GM10248 (cell line): ENCODE measurements around the gene C12orf57.

Experiments
- CTCF ChIA-PET: fragments of 300-600 bp; sonication (Branson Sonifier 250); formaldehyde crosslinking; extraction: SDS; loops from one replicate; lab custom pipeline; 2021; ENCODE audit warnings: antibody characterized with exemption; lab: Yijun Ruan, JAX
- POLR2A ChIA-PET: fragments of 350-650 bp; sonication (Branson Sonifier 250); formaldehyde crosslinking; extraction: SDS; loops from one replicate; lab custom pipeline; 2020; ENCODE audit warnings: antibody characterized with exemption; lab: Yijun Ruan, JAX
- DNase-seq: peaks from one replicate; pipeline ENCODE4 v3.0.0; 2012; ENCODE audit errors: extremely low spot score
- CTCF ChIP-seq: IDR thresholded peaks from 2 replicates; pipeline ENCODE4 v1.5.1; 2012; ENCODE audit warnings: mild to moderate bottlenecking, low read depth; ENCODE audit errors: extremely low read depth, missing control alignments, control extremely low read depth

C12orf57 gene

GRCh38 chr12:6965026-6965661 is 21.3 kb downstream of the C12orf57 start:
- peak; percentile 84 for DNase-seq
- POLR2A ChIA-PET = interaction anchor here (0.7 to 11.3 kb wide), 4 partner anchors 14 to 98 kb away, joined by 3 to 147 read pairs (median 6); partner anchors contain the start of genes C12orf57, PTPN6, RNU7-1 and SPSB2
- peak; percentile 98 for TF ChIP-seq CTCF
- CTCF ChIA-PET = interaction anchor here (0.6 to 13.5 kb wide), 29 partner anchors 9 to 273 kb away, joined by 3 to 530 read pairs (median 4); partner anchors contain the start of genes C12orf57, PTPN6, RNU7-1 and SPSB2

GRCh38 chr12:6965714-6966113 is 21.9 kb downstream of the C12orf57 start:
- no peak for DNase-seq
- ChIA-PET CTCF (interaction anchor here (1.2 to 13.5 kb wide), 7 partner anchors 10 to 97 kb away, joined by 3 to 530 read pairs (median 13); partner anchors contain the start of genes C12orf57, LPCAT3, PTPN6 and RNU7-1), POLR2A (interaction anchor here (1.4 to 11.3 kb wide), 2 partner anchors 21 to 98 kb away, joined by 3 to 147 read pairs; partner anchors contain the start of genes C12orf57, RNU7-1 and TPI1)
- TF ChIP-seq CTCF = no peak

GRCh38 chr12:6966351-6966750 is 22.5 kb downstream of the C12orf57 start:
- CTCF ChIA-PET = interaction anchor here (0.7 to 13.5 kb wide), 8 partner anchors 8 to 98 kb away, joined by 3 to 530 read pairs (median 8); partner anchors contain the start of genes C12orf57, LPCAT3, PTPN6 and RNU7-1
- TF ChIP-seq CTCF = no peak
- DNase-seq = no peak
- POLR2A ChIA-PET = interaction anchor here (0.7 to 11.3 kb wide), 2 partner anchors 10 to 21 kb away, joined by 3 to 147 read pairs; partner anchors contain the start of genes C12orf57 and RNU7-1

GRCh38 chr12:6967651-6968100 is 23.9 kb downstream of the C12orf57 start:
- CTCF ChIA-PET = interaction anchor here (0.7 to 2.8 kb wide), 12 partner anchors 9 to 145 kb away, joined by 3 to 28 read pairs (median 5); partner anchors contain the start of genes C12orf57, LPCAT3, PTPN6 and RNU7-1
- DNase-seq = no peak
- TF ChIP-seq CTCF = no peak
- POLR2A ChIA-PET = no interaction called here

GRCh38 chr12:6968426-6968825 is 24.6 kb downstream of the C12orf57 start:
- ChIA-PET POLR2A (interaction anchor here (1.2 kb wide), 1 partner anchor 24 kb away, joined by 4 read pairs; the partner anchor contains the start of genes C12orf57 and RNU7-1), CTCF (interaction anchor here (0.7 to 2.8 kb wide), 16 partner anchors 7 to 144 kb away, joined by 3 to 28 read pairs (median 5); partner anchors contain the start of genes C12orf57, LPCAT3, PTPN6 and RNU7-1)
- no peak for DNase-seq
- no peak for TF ChIP-seq CTCF

GRCh38 chr12:6970096-6970527 is 26.3 kb downstream of the C12orf57 start:
- ChIA-PET CTCF (interaction anchor here (2.2 to 2.8 kb wide), 4 partner anchors 9 to 138 kb away, joined by 8 to 28 read pairs (median 10); partner anchors contain the start of genes C12orf57, RNU7-1 and SPSB2), POLR2A (no interaction called here)
- no peak for DNase-seq

More at GRCh38 chr12:6970096-6970527, 26.3 kb downstream of the C12orf57 start:
- no peak for TF ChIP-seq CTCF
